Measurements from ENCODE around the gene RAD51AP2.

- TF ChIP-seq MYC (CRISPR knock-in tag; IDR thresholded peaks at IDR 0.05; ENCODE audit: borderline replicate concordance) = no peak
- TF ChIP-seq ZBTB49 (CRISPR knock-in tag; IDR thresholded peaks at IDR 0.05; ENCODE audit: borderline replicate concordance) = no peak
- no peak for TF ChIP-seq ZKSCAN5 (CRISPR knock-in tag; IDR thresholded peaks at IDR 0.05)
- TF ChIP-seq CTCF (CRISPR knock-in tag; IDR thresholded peaks at IDR 0.05) = no peak
- TF ChIP-seq PRPF4 (IDR thresholded peaks at IDR 0.05; ENCODE audit: low read depth, low read length, poor library complexity, severe bottlenecking) = no peak
- no peak for TF ChIP-seq DPF2 (CRISPR knock-in tag; IDR thresholded peaks at IDR 0.05; ENCODE audit: borderline replicate concordance, low read depth)
- TF ChIP-seq NPAS2 (CRISPR knock-in tag; IDR thresholded peaks at IDR 0.05; ENCODE audit: borderline replicate concordance) = no peak
- no peak for TF ChIP-seq REST (IDR thresholded peaks at IDR 0.05; ENCODE audit: borderline replicate concordance in 1 of 2, low read depth in 1 of 2, low read length in 2 of 2)
- TF ChIP-seq ZNF138 (CRISPR knock-in tag; IDR thresholded peaks at IDR 0.05; ENCODE audit: low read depth) = no peak
- no peak for TF ChIP-seq TCF7 (IDR thresholded peaks at IDR 0.05; ENCODE audit: low read depth)
- no peak for TF ChIP-seq ZNF572 (CRISPR knock-in tag; IDR thresholded peaks at IDR 0.05)
- no peak for TF ChIP-seq ZBTB1 (CRISPR knock-in tag; IDR thresholded peaks at IDR 0.05; ENCODE audit: borderline replicate concordance)
Observed at GRCh38 chr2:17557596-17557995, 39.4 kb upstream of the RAD51AP2 start.

All from HepG2 (cell line).